Hepatocyte (in vitro differentiated cells): ENCODE data around the gene R3HDML.

ENCODE experiments used
- CTCF ChIP-seq: fragments of 200-600 bp; sonication (generic); IDR thresholded peaks from 2 replicates; pipeline ENCODE4 v1.5.1; 2016; ENCODE audit warnings: antibody characterized with exemption, mild to moderate bottlenecking; ENCODE audit not compliant: poor library complexity
- EZH2 ChIP-seq: fragments of 200-600 bp; sonication (generic); IDR thresholded peaks from 2 replicates; pipeline ENCODE4 v1.6.1; 2016; ENCODE audit warnings: antibody characterized with exemption, mild to moderate bottlenecking, borderline replicate concordance
- EZH2phosphoT487 ChIP-seq: fragments of 200-600 bp; sonication (generic); IDR thresholded peaks from one replicate; pipeline ENCODE4 v1.6.1; 2018; ENCODE audit warnings: antibody characterized with exemption, mild to moderate bottlenecking, low read depth, moderate library complexity; ENCODE audit not compliant: unreplicated experiment, severe bottlenecking

DNA sequence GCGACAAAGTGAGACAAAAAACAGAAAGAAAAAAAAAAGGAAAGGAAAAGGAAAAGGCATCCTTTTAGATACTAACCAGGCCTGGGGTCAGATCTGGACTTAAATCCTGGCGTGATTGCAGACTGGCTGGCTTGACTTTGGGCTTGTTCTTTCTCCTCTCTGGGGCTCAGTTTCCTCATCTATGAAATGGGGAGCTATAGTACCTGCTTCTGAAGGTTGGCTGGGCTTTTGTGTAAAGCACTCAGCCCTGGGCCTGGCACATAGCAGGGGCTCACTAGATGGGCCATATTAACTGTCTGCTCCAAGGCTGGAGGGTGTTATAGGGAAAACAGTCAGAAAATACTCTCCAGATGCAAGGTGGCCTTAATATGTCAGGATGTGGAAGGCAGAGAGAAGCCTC, 1.2 kb upstream of the R3HDML start:
- TF ChIP-seq CTCF = no peak
- TF ChIP-seq EZH2 = no peak
- TF ChIP-seq EZH2phosphoT487 = no peak
